SH-SY5Y (cell line): ENCODE data around the gene TMEM164.

Experiments used
- GATA2 ChIP-seq: IDR thresholded peaks from 2 replicates; pipeline ENCODE4 v1.6.1; 2011; ENCODE audit warnings: mild to moderate bottlenecking, low read depth, low read length
- GATA3 ChIP-seq: IDR thresholded peaks from 2 replicates; pipeline ENCODE4 v1.6.1; 2011; ENCODE audit warnings: low read depth, mild to moderate bottlenecking, low read length, moderate library complexity

The TMEM164 gene

DNA sequence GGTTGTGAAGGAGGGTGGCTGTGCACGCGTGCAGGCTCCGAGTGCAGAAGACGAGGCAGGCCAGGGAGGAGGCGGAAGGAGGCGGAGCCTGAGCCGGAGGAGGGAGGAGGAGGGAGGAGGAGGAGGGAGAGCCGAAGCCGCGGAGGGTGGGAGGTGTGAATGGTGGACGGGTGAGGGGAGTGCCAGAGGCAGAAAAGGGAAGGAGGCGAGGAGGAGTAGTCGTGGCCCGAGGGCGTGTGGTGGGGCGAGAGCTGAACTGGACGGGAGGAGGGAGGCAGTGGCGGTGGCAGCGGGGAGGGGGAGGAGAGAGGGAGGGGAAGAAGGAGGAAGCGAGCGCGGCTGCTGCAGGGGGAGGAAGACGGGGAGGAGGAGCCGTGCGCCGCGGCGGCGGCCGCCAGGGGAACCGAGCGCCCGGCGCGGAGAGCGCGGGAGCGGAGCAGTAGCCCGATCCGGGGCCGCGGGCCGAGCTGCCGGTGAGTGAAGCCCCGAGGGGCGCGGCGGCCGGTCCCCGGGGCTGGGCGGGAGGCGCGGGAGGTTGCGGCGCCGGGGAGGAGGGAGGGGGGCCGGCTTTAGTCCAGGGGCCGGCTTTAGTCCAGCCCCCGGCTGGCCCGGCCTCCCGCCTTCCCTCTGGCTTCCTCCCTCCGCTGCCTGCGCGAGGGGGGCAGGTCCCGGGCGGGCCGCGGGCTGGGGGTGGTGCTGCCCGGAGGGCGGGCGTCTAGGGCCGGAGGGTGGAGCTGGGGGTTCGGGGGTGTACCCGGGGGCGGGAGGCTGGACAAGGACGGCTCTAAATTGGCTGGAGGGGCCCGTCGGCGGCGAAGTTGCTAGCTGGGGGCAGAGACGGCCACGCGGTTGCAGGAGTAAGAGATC is at the start of gene TMEM164:
Gene TMEM164 (plus strand): TSS at position 815 of the 867 bp plus-strand sequence. CDS start 661 bp downstream, outside the sequence.
- no peak for TF ChIP-seq GATA3
- no peak for TF ChIP-seq GATA2

DNA sequence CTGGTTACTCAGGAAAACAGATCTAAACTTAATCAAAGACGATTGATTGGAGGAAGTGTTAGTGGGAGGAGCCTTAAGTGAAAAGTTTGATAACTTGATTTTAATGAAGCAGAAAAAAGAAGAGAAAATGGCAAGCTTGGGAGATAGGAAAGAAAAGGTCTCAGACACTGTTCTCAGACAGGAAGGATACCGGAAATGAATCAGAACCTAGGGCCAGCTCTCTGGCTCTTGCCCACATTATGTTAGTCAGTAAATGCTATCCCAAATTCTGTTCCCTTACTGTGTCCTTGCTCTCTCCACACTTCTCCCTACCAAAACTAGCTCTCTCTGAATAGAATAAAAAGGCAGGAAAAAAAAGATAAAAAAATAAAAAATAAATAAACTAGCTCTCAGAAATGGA is 48.6 kb upstream of the TMEM164 start:
- TF ChIP-seq GATA2 (no peak), GATA3 (no peak)

DNA sequence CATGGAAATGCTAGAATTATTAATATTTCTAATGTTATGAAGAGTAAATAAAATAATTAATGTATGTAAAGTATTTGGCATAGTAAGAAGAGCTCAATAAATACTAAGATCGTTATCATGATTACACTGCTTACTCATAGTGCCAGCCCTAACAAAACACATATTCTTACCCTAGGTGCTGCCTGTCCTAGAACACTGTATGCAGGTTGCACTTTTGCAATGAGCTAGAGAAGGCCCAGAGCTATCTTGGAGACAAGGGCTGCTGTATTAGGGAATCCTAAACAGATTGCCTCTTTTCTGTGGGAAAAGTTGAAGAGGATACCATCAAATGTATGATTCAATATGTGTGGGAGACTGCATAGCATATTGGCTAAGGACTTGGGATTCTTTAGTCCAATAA is 48.0 kb upstream of the TMEM164 start:
- TF ChIP-seq GATA3 = no peak
- TF ChIP-seq GATA2 = no peak

DNA sequence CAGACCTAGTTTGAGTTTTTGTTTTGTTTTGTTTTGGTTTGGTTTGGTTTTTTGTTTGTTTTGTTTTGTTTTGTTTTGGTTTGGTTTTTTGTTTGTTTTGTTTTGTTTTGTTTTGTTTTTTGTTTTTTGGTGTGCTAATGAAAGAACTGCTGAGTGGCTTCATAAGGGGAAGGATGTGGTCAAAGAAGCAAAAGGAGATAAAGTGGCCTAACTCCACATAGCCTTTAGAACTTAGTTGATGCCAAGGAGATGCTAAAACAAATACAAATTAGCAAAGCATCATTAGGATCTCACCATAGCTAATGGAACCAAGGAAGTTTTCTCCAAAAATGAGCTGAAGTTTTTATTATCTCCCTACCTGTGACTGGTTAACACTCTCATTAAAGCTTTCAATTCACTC is 44.6 kb upstream of the TMEM164 start:
- no peak for TF ChIP-seq GATA2
- TF ChIP-seq GATA3 = no peak

DNA sequence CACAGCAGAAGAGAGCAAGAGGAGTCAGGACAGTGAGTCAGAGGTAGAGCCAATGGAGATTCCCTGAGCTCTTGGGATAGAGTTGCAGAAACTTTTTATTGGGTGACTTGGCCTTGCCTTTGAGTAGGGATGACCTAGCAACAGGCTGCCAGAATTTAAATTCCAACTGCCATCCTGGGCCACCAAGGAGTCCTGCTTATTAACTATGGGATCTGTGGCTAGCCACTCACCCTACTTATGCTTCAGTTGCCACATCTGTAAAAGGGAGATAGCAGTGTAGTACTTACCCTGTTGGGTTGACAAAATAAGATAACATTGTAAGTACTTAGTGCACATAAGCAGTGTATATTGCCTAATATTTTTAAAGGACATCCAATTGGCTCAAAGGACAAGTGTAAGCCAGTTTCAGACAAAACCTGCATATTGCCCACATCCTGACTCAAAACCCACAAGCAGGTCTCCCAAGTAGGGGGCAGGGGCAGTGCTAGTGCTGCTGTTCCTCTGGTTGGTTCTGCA is 43.5 kb upstream of the TMEM164 start:
- TF ChIP-seq GATA2 (no peak), GATA3 (no peak)

DNA sequence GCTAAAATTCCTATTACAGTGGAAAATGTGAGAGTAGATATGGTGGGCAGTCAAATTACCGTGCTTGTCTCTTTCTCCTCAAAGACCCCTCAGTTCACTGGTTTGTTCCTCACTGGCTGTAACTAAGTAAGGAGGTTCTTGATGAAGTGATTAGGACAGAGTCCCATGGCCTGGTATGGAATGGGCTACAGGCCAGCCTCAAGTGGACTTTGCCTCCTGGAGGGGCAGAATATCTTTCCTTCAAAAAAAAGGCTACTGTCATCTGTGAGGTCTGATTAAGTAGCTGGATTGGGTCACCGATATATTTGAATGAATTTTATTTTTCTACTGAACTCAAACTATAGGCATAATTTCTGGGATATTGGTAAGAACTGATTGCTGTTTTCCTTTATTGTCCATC is 38.5 kb upstream of the TMEM164 start:
- TF ChIP-seq GATA3 = no peak
- no peak for TF ChIP-seq GATA2

DNA sequence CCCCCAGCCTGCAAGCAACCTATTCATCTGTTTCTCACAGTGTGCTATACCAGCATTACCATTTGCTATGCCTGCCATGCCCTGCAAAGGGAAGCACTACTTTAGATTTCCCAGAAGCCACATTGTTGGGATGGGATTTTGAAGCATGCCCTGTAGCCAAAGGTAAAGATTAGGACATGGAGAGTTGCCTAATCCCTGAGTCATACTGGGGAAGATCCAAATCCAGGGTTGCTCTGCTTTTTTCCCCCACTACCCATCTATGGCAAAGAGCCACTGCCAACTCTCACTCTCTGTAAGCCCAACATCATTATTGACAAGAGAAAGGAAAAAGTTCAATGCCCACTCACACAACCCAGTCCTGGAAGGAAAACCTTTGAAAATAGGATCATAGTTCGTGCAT is 36.7 kb upstream of the TMEM164 start:
- no peak for TF ChIP-seq GATA3

DNA sequence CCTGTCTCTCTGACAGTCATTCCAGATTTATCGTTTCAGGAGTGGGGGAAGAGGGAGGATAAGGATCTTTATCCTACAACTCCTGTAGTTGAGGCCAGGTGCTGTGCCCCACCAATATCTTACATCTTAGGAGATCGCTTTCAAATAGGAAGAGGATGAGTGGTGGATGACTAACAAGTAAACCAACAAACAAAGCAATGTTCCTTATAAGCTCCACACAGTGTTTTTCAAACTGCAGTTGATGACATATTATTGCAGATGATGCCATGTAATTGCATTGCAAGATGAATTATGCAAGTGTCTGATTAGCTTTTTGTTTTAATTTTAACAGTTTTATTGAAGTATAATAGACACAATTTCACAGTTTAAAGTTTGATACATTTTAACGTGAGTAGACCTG is 35.8 kb upstream of the TMEM164 start:
- TF ChIP-seq GATA2 = no peak
- no peak for TF ChIP-seq GATA3

DNA sequence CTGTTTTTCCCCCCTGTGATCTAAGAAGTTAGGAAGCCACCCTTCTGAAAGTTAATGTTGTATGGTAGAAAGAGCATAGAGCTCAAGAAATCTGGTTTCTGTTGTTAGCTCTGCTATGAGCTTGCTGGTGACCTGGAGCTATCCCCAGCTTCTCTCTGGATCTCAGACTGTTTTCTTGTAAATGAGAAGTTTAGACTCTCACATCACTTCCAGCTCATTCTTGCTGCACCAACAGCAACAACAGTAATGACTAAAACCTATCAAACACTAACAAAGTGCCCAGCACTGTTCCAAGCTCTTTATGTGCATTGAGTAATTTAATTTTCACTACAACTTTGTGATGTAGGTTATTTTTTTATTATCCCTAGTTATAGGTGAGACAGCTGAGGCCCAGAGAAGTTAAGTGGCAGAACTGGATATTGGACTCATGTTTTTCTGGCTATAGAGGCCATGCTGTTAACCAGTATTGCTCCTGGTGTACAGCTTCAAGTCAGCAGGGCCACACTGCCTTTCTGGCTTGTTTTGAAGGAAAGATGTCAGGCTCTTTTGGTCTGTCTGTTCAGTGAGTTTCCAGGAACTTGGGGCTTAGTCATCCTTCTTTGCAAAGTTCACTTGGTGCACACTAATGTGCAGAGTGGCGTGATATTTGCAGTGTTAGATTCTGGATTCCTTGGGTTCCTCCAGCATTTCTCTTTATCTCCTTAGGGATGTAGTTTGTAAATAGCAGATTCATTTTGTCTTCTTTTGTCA is 27.8 kb upstream of the TMEM164 start:
- TF ChIP-seq GATA3 (no peak), GATA2 (no peak)

DNA sequence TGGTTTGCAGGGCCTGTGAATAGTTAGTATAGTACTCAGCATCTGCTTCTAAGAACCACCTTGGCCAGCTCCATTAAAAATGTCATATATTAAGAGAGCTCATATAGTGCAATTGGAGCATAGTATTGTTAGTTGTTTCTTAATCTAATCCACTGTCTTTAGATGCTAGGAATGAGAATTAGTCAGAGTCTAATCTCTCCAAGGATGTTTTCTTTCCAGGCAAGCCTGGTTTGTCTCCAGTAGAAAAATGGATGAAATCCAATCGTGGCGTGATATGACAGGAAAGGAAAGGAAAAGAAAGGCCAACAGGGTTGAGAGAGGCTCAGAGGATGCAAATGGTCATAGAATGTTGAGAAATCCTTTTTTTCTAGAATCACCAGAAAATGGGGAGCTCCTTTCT is 15.0 kb upstream of the TMEM164 start:
- no peak for TF ChIP-seq GATA2
- TF ChIP-seq GATA3 = no peak

DNA sequence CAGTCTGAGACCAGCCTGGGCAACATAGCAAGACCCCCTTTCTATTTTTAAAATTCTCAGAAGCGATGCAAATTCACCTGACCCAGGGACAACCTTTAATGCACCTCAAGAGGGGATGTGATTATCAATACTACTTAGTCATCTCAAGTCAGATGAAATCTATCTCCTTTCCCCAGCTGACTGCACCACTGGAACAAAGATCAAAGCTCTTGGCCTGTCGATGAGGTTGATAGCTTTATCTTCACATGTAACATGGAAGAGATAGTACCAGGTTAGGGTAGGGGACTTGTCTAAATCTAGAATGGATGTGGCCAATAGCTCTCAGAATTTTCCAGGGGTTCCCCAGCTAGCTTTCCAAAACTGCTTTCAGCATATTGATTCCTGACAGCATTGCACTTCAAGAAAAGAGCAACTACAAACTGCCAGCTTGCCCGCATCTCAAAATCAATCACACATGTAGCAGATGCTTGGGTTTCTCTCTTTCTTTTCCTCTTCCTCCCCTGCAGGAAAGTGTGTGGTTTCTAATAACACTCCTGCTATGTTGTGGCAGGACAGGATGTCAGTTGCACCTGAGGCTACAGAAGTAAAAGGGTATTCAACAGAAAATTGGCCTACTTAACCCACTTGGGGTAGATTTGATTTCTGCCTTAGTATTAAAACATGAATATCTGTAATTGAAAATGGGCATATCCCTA is 12.2 kb upstream of the TMEM164 start:
- no peak for TF ChIP-seq GATA3
- no peak for TF ChIP-seq GATA2

DNA sequence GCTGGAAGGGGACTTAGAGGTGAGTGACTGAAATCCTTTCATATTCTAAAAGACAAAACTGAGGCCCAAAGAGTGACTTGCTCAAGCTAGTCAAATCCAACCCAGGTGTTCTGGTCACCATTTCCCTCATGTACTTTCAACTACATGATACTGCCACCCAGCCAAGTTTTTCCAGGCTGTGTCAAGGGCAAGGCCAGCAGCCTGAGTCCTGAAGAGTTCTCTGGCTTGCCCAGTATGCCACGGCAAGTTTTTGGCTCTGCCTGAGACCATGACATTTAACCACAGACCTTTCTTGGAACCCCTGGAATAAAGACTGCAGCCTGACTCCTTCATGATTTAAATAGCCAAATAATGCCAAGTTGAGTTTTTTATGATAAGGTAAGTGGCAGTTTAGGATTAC is 10.7 kb upstream of the TMEM164 start:
- no peak for TF ChIP-seq GATA2
- no peak for TF ChIP-seq GATA3

DNA sequence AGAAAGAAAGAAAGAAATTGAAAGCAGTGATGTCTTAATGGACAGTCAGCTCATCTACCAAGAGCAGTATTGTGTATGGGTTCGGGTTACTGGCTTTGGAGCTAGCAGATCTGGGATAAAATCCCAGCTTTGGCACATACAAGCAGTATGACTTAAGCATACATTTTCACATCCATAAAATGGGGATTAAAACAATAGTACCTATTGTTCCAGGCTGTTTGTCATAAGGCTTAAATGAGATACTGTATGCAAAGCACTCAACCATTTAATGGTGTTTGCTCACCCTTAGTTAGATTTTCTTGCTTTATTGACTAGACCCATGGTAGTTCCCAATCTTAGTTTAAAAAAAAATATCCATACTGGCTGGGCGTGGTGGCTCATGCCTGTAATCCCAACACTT is 7.8 kb upstream of the TMEM164 start:
- TF ChIP-seq GATA2 (no peak), GATA3 (no peak)

DNA sequence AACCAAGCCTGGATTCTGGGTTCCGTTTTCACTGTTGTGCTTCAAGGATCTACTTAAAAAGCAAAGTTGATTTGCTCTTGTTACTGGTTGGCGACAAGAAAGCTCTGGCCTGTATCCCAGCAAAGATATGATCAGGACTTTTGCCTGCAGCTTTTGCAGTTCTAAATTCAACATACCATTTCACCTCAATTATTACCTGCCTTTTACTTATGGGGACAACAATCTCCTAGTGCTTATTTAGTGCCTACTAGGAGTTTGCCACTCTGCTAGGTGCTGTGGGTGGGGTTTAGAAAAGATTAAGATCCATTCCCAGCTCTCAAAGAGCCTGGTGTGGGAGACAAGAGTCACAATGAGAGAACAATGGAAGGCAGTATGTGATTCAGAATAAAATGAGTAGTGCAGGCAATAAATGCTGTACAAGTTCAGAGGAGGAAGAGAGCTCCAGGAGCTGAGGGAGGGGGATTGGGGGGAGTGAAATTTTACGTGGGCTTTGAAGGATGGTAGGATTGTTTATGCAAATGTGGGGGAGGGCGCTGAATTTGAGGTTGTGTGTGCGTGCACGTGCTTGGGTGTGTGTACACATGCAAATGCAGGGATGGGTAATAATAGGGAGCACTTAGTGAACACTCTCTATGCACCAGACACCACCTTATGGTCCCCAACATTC is 5.0 kb upstream of the TMEM164 start:
- TF ChIP-seq GATA3 = no peak
- TF ChIP-seq GATA2 = peak; percentile 34; the same call in 1 of the 2 replicates

DNA sequence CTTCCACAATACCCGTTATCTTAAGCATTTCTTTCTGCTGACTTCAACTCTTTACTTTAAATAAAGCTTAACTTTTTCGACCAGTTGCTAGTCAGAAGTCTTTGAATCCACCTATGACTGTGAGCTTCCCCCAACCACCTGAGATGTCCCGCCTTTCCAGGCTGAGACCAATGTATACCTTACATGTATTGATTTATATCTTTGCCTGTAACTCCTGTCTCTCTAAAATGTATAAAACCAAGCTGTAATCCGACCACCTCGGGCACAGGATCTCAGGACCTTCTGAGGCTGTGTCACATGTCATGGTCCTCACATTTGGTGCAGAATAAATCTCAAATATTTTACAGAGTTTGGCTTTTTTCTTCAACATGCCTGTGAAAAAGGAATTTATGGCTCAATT is 2.9 kb upstream of the TMEM164 start:
- TF ChIP-seq GATA2 (no peak), GATA3 (no peak)
